GM12865 (cell line): Measurements from ENCODE around the gene CLCA4.

Experiments used
- DNase-seq: peaks from one replicate; pipeline ENCODE4 v3.0.0; 2010; ENCODE audit warnings: low read depth
- H3K4me3 ChIP-seq: 2 replicates; pipeline ENCODE4 v1.5.1; 2011; ENCODE audit warnings: mild to moderate bottlenecking, low read depth, low read length, control low read depth
- CTCF ChIP-seq: IDR thresholded peaks from 2 replicates; pipeline ENCODE4 v1.5.1; 2011; ENCODE audit warnings: low read length, control low read depth, low read depth, inconsistent platforms; ENCODE audit not compliant: insufficient read depth; ENCODE audit errors: missing control alignments

CLCA4 gene

GRCh38 chr1:86616433-86616832, 69.6 kb downstream of the CLCA4 start:
- no peak for TF ChIP-seq CTCF
- no peak for DNase-seq
- H3K4me3 ChIP-seq = no peak overlapping the region

- H3K4me3 ChIP-seq = no peak overlapping the region
- peak; percentile 78 for DNase-seq
Measured at GRCh38 chr1:86616871-86617270, 70.0 kb downstream of the CLCA4 start.

GRCh38 chr1:86618358-86618757, 71.5 kb downstream of the CLCA4 start:
- H3K4me3 ChIP-seq = no peak overlapping the region
- DNase-seq = no peak
- TF ChIP-seq CTCF = no peak

More at GRCh38 chr1:86616871-86617270, 70.0 kb downstream of the CLCA4 start:
- no peak for TF ChIP-seq CTCF

- no peak for TF ChIP-seq CTCF
- no peak for DNase-seq
- H3K4me3 ChIP-seq = no peak overlapping the region
Measured at GRCh38 chr1:86619313-86619712, 72.4 kb downstream of the CLCA4 start.

GRCh38 chr1:86621286-86621685, 74.4 kb downstream of the CLCA4 start:
- DNase-seq = peak; percentile 4

More at GRCh38 chr1:86621286-86621685, 74.4 kb downstream of the CLCA4 start:
- no peak for TF ChIP-seq CTCF
- no peak overlapping the region for H3K4me3 ChIP-seq
